ENCODE measurements around the gene HMOX1.

DNA sequence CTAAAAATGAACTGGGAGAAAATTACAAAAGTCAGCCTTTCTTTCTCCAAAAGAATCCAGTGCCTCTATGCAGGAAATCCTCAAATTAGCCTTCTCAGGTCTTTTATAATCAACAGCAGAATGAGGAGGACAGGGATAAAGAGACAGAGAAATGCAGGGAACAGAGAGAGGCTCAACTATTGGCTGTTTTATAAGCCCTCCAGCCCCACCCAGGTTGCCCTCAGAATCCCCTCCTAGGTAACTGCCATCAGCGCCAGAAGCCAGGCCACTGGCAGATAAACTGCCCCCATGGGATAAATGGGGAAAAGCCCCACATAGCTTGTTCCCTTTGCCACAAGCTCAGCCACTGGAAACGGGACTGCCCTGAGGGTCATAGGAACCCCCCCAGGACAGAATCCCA lies 10.9 kb upstream of the HMOX1 start:
- TF ChIP-seq POLR2AphosphoS5 (IDR thresholded peaks at IDR 0.05; ENCODE audit: low read depth, low read length) (no peak), TAF1 (IDR thresholded peaks at IDR 0.05; ENCODE audit: borderline replicate concordance, low read depth, low read length) (no peak), POLR2A (IDR thresholded peaks at IDR 0.05; ENCODE audit: low read depth, low read length) (no peak)
